ENCODE measurements around the gene ILK. TPM values are rescaled to one million over a fixed set of nuclear protein-coding genes. Genes with fewer than 3 reads are reported as not detected.

ILK gene
- total and polyA plus RNA-seq, 10 of the 15 experiments (the other 5 are each of a cell fraction or from before 2014, with no cell fraction given) = 51.8 to 163 (median 92.0) TPM

- Histone ChIP-seq H3K79me2 (ENCODE audit: control insufficient read depth, insufficient read depth, low read length) (no peaks in the 10 kb centered on the region), H3K4me1 (ENCODE audit: control insufficient read depth, insufficient read depth, low read length) (peaks cover 21% of the 10 kb centered on the region), H2AFZ (ENCODE audit: control insufficient read depth, low read depth, low read length) (peak overlapping the region; percentile 59; the same call in 1 of the 2 replicates), H3K27me3 (replicated peaks in 1 of 2; ENCODE audit: control insufficient read depth in 2 of 2, insufficient read depth in 2 of 2, low read length in 1 of 2) (no peaks in the 10 kb centered on the region), H3K4me2 (ENCODE audit: control insufficient read depth, insufficient read depth) (peak overlapping the region; percentile 85), H3K9me3 (replicated peaks; ENCODE audit: control insufficient read depth, insufficient read depth, low read length) (no peaks in the 10 kb centered on the region), H4K20me1 (ENCODE audit: control insufficient read depth, insufficient read depth) (no peaks in the 10 kb centered on the region), H3K27ac (ENCODE audit: control insufficient read depth, insufficient read depth) (no peak overlapping the region), H3K36me3 (ENCODE audit: control insufficient read depth in 2 of 2, insufficient read depth in 2 of 2, low read length in 1 of 2) (no peaks in the 10 kb centered on the region), H3K4me3 (no peak overlapping the region), H3K9ac (ENCODE audit: control insufficient read depth, insufficient read depth, low read length) (no peak overlapping the region)
- 50% methylated on average over 11 of the region's 12 CpGs for WGBS (ENCODE audit: insufficient coverage, insufficient replicate concordance, low lambda C conversion rate, missing lambda C conversion rate)
- ATAC-seq (peak; percentile 37), DNase-seq (ENCODE audit: low read depth, low spot score) (no peak), FAIRE-seq (no peak)
- intact Hi-C loops (cut with micrococcal nuclease; ENCODE audit: unreplicated experiment) = no loop called here
- POLR2A ChIA-PET = interaction anchor here (0.7 to 2.5 kb wide), 3 partner anchors 34 to 119 kb away, joined by 3 to 10 read pairs (median 3); partner anchors contain the start of gene TAF10
- in situ Hi-C loops (cut with MboI) = no loop called here
- RAD21 ChIA-PET (ENCODE audit: unreplicated experiment) = interaction anchor here (1.4 kb wide), 1 partner anchor 18 kb away, joined by 3 read pairs; no protein-coding TSS in a partner anchor
- SMC1A ChIA-PET (ENCODE audit: uncharacterized antibody, unreplicated experiment) = interaction anchor here (1.4 to 1.6 kb wide), 3 partner anchors 14 to 38 kb away, joined by 5 to 8 read pairs (median 6); partner anchors contain the start of gene MRPL17
- no TSS peak for BruUV-seq (replicated peaks)
- CTCF ChIA-PET = interaction anchor here (1.1 to 4.7 kb wide), 3 partner anchors 13 to 18 kb away, joined by 3 to 22 read pairs (median 6); no protein-coding TSS in a partner anchor
- TF ChIP-seq NFYA (IDR thresholded peaks at IDR 0.05; ENCODE audit: borderline replicate concordance, low read depth, low read length) (no peak), NR2F1 (conservative IDR thresholded peaks at IDR 0.05) (peak; percentile 90), USF1 (IDR thresholded peaks at IDR 0.05; ENCODE audit: borderline replicate concordance, extremely low read length, insufficient read depth, low read depth, low read length) (no peak), MAX (IDR thresholded peaks at IDR 0.05; ENCODE audit: low read depth, low read length) (no peak), KDM1A (IDR thresholded peaks at IDR 0.05; ENCODE audit: borderline replicate concordance) (no peak), PAX5 (IDR thresholded peaks at IDR 0.05; ENCODE audit: borderline replicate concordance, low read depth, low read length) (no peak), NR2C1 (IDR thresholded peaks at IDR 0.05) (no peak), MLLT1 (IDR thresholded peaks at IDR 0.05) (no peak), POLR2AphosphoS5 (IDR thresholded peaks at IDR 0.05; ENCODE audit: low read length) (no peak), HDAC6 (IDR thresholded peaks at IDR 0.05; ENCODE audit: unreplicated experiment) (no peak), SP1 (IDR thresholded peaks at IDR 0.05; ENCODE audit: low read depth, low read length) (no peak), IKZF1 (conservative IDR thresholded peaks at IDR 0.05) (peak; percentile 30; the same call in 1 of the 2 replicates), ETV6 (conservative IDR thresholded peaks at IDR 0.05 in 1 of 2, IDR thresholded peaks at IDR 0.05 in 1 of 2; ENCODE audit: borderline replicate concordance in 1 of 2, low read depth in 1 of 2) (no peak), HDGF (IDR thresholded peaks at IDR 0.05) (no peak), ZBTB33 (IDR thresholded peaks at IDR 0.05) (no peak), POU2F2 (IDR thresholded peaks at IDR 0.05; ENCODE audit: borderline replicate concordance, low read depth, low read length) (no peak), ZNF622 (IDR thresholded peaks at IDR 0.05) (no peak), TCF3 (IDR thresholded peaks at IDR 0.05; ENCODE audit: borderline replicate concordance, insufficient read depth, low read depth, low read length) (no peak)
Measured at GRCh38 chr11:6646071-6646470, 42.5 kb downstream of the ILK start.

Measured in GM12878 (cell line).